Smooth muscle cell of the pulmonary artery (primary cell): ENCODE data around the gene CPLX3. TPM values are rescaled to one million over a fixed set of nuclear protein-coding genes. Genes with fewer than 3 reads are reported as not detected.

Source experiments
- total RNA-seq: library from RNA; depleted of rRNA; stranded (reverse); fragments of >200 nt; gene quantifications from 2 replicates; pipeline ENCODE4 v1.2.3, GENCODE V29; 2014

Gene CPLX3
- total RNA-seq, result not detected in 2 replicates

GRCh38 chr15:74826364-74826819 is at the start of gene CPLX3:
TSS of gene CPLX3 (plus strand) at chr15:74826627. CDS start at chr15:74826704, 77 bp downstream.

DNA sequence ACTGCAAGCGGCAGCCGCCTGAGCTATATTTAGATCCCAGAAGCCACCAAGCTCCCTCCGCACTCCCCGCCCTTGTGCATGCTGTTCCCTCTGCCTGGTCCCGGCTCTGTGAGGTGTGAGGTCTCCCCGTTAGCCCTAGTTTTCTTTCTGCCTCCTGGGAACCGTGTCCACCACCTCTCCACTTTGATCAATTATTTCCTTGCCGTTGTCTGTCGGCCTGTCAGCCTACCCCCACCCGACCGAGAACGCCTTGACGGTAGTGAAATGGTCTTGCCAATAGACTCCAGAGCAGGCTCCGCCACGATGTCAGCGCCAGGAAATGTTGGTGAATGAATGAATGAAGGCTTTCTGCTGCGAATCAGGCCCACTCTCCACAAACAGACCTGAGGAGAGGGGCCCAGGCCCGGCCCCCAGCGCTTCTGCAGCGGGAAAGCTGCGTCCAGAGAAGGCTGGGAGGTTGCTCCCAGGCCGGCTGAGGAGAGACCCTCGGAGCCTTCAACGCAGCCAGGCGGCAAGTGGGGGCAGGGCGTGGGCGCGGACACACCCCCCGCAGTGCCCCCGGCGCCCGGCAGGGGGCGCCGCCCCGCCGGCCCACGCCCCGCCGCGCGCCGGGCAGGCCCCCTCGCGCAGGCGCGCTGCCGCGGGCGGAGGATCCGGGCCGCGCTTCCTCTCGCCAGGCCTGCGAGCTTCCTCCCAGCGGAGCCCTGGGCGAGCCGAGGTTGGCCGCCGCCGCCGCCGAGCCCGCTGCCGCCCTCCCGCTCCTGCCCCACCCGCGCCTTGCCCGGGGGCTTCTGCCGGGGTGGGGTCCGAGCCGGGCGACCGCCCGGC is 44.8 kb upstream of the CPLX3 start, which contains the start of gene CSK:
CSK (plus strand) TSS at position 650 of the 828 bp plus-strand sequence. CDS start 16,218 bp downstream, outside the sequence.

DNA sequence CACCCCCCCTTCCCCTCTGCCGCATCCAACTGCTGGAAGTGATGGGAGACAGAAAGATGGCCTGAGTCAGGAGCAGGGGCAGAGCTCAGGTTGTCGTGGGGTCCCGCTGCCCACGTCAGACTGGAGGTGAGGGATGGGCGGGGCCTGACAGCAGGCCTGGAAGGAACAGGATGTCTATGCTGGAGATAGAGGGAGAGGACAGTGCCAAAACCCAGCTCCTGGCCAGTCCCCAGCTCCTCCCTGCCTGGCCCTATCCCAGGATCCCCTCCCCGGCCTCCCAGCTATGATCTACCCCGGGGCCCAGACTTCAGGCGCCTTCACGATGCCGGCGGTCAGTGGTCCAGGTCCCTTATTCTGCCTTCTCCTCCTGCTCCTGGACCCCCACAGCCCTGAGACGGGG is 13.9 kb upstream of the CPLX3 start, which contains the start of gene LMAN1L:
LMAN1L (plus strand) TSS at position 303 of the 400 bp plus-strand sequence; CDS start at position 323, 20 bp downstream.

DNA sequence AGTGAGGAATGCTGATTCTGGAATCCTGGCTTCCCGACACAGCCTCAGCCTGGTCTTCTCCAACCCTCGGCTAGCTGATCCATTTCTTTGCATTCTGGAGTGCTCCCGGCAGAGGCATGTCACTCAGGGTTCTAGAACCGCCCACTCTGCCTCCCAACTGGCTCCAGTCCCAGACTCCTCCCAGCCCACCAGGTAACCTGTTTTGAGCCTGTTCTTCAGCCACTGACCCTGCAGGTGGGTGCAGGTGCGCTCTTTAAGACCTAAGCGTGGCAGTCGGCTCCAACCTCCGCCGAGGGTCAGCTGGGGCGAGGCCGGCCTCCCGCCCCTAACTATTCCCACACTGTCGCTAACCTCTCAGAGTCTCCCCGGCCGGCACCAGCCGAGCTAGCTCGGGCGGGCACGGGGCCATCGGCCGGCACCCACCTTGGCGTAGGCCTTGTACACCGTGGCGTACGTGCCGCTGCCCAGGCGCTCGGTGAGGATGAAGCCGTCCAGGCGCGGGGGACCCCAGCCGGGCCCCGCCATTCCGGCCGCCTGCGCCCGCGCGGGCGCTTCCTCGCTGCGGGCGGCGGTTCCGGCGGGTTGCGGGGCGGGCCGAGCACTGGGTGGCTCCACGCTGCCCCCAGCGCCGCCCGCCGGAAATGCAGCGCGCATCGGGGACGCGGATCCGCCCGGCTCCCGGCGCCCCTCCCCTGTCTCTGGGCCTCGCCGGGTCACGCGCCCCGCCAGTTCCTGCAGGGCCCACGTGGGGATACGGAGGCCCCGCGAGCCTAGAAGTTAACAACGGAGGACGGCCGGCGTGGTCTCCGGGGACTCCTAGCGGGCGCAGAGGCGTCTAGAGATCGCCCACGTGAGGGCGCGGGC is 16.4 kb downstream of the CPLX3 start, which contains the start of gene ULK3:
ULK3 (minus strand) TSS at position 576 of the 864 bp plus-strand sequence; CDS start at position 525, 51 bp downstream.

DNA sequence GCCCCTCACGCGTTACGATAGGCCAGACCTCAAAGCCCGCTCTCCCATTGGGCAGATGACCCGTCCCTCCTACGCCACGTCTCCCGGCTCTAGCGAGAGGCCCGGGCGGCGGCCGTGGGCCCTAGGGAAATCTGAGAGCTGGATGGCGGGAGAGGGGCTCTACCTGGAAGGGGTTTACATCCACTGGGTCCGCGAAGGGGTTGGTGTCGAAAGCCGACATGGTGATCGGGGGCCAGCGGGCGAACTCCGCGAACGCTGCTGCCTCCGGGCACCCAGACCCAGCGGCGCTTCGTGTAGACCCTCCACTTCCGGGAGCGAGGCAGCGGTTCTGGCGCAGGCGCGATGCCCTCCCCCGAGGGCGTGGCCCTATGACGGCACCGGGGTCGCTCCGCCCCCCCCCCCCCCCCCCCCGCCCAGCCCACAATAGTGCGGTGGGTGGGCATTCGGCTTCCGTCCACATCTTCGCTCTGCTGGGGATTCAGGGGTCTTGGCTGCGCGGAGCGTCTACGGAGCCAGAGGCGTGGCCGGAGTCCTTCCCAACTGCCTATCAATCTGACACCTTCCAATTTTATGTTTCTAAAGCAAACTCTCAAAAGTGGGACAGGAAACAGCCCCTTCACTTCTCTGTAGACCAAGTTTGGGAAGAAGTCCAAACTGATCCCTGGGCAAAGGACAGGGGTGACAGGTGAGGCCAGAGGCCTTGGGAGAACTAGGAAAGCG is 46.8 kb downstream of the CPLX3 start, which contains the start of gene SCAMP2:
SCAMP2 (minus strand) TSS at position 330 of the 720 bp plus-strand sequence; CDS start at position 220, 110 bp downstream.

Other genes starting within 250 kb of the CPLX3 start
- 55.9 and 64.2 TPM in 2 replicates for gene CLK3, start 210.8 kb upstream of the CPLX3 start, total RNA-seq
- 22.0 and 23.5 TPM in 2 replicates for gene EDC3, start 130.6 kb upstream of the CPLX3 start, total RNA-seq
- gene CYP1A1, start 101.1 kb upstream of the CPLX3 start, total RNA-seq, result 0.40 and 1.2 TPM in 2 replicates
- gene CYP1A2, start 77.8 kb upstream of the CPLX3 start, total RNA-seq, result not detected in 2 replicates
- 37.6 and 55.2 TPM in 2 replicates for gene CSK, start 44.5 kb upstream of the CPLX3 start, total RNA-seq
- 0.26 TPM in 1 of 2 replicates, not detected in the other for gene LMAN1L, start 13.8 kb upstream of the CPLX3 start, total RNA-seq
- 14.5 and 28.5 TPM in 2 replicates for gene ULK3, start 16.5 kb downstream of the CPLX3 start, total RNA-seq
- gene SCAMP2, start 46.7 kb downstream of the CPLX3 start, total RNA-seq, result 28.7 and 39.0 TPM in 2 replicates
- gene MPI, start 63.4 kb downstream of the CPLX3 start, total RNA-seq, result 118 TPM in 2 replicates
- gene FAM219B, start 80.2 kb downstream of the CPLX3 start, total RNA-seq, result 50.0 and 71.3 TPM in 2 replicates
- 33.1 and 41.3 TPM in 2 replicates for gene COX5A, start 111.4 kb downstream of the CPLX3 start, total RNA-seq
- 2.6 and 4.6 TPM in 2 replicates for gene RPP25, start 130.1 kb downstream of the CPLX3 start, total RNA-seq
- gene SCAMP5, start 168.9 kb downstream of the CPLX3 start, total RNA-seq, result 1.6 and 2.6 TPM in 2 replicates
- gene PPCDC, start 197.0 kb downstream of the CPLX3 start, total RNA-seq, result 7.3 and 7.4 TPM in 2 replicates